ENCODE measurements around the gene CADM1. TPM values are rescaled to one million over a fixed set of nuclear protein-coding genes. Genes with fewer than 3 reads are reported as not detected.

The CADM1 gene
- total RNA-seq, 1 experiment from 2014 or later: 0.79 TPM

- Histone ChIP-seq H3K79me2 (ENCODE audit: insufficient read depth, low read length) (no peaks in the 10 kb centered on the region), H3K27ac (ENCODE audit: low read depth, low read length) (no peak overlapping the region), H3K36me3 (ENCODE audit: control insufficient read depth in 1 of 2, insufficient read depth in 2 of 2, low read length in 2 of 2) (no peaks in the 10 kb centered on the region), H4K20me1 (ENCODE audit: insufficient read depth) (no peaks in the 10 kb centered on the region), H3K4me2 (ENCODE audit: low read length) (no peak overlapping the region), H3K9me3 (ENCODE audit: control insufficient read depth in 1 of 2, insufficient read depth in 1 of 2, low read depth in 1 of 2, low read length in 2 of 2) (peaks cover 0 to 3% of the 10 kb centered on the region in 2 experiments; a peak in 2 of 4 replicates), H3K9ac (ENCODE audit: low read length) (no peak overlapping the region), H3K27me3 (ENCODE audit: insufficient read depth, low read length) (no peaks in the 10 kb centered on the region), H3K4me1 (ENCODE audit: control insufficient read depth in 1 of 2, insufficient read depth in 2 of 2, low read length in 2 of 2) (no peaks in the 10 kb centered on the region), H3K9me2 (ENCODE audit: insufficient read depth) (no peaks in the 10 kb centered on the region), H3K4me3 (replicated peaks in 1 of 2; ENCODE audit: low read depth in 1 of 2, low read length in 2 of 2) (no peak overlapping the region), H2AFZ (ENCODE audit: low read depth, low read length, poor library complexity, severe bottlenecking) (no peak overlapping the region)
- no TSS peak for BruUV-seq (replicated peaks)
- ATAC-seq (no peak), DNase-seq (ENCODE audit: low read depth, low spot score) (no peak)
- no peak for TF ChIP-seq SIN3A (IDR thresholded peaks at IDR 0.05; ENCODE audit: low read depth)
- no peak for TF ChIP-seq ATF3 (IDR thresholded peaks at IDR 0.05)
- TF ChIP-seq, protein P1, sequence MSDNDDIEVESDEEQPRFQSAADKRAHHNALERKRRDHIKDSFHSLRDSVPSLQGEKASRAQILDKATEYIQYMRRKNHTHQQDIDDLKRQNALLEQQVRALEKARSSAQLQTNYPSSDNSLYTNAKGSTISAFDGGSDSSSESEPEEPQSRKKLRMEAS (IDR thresholded peaks at IDR 0.05): no peak
- no peak for TF ChIP-seq FOSL1 (IDR thresholded peaks at IDR 0.05; ENCODE audit: low read depth)
- TF ChIP-seq CTCF (IDR thresholded peaks at IDR 0.05 in 2 of 3, conservative IDR thresholded peaks at IDR 0.05 in 1 of 3; ENCODE audit: borderline replicate concordance in 1 of 3, insufficient read depth in 1 of 3, low read depth in 2 of 3, low read length in 2 of 3): no peak
- intact Hi-C loops (cut with micrococcal nuclease): no loop called here
- POLR2A ChIA-PET: no interaction called here
- CTCF ChIA-PET: no interaction called here
- RAD21 ChIA-PET (ENCODE audit: low non-redundant PET in 1 of 2, low total read pairs in 2 of 2, uncharacterized antibody in 2 of 2, unreplicated experiment in 2 of 2): no interaction called here
Measured at GRCh38 chr11:115238086-115238485, 266.1 kb downstream of the CADM1 start.

- RAD21 ChIA-PET (ENCODE audit: low non-redundant PET in 1 of 2, low total read pairs in 2 of 2, uncharacterized antibody in 2 of 2, unreplicated experiment in 2 of 2): no interaction called here
- no peaks in the 10 kb centered on the region for H3K36me3 ChIP-seq (ENCODE audit: control insufficient read depth in 1 of 2, insufficient read depth in 2 of 2, low read length in 2 of 2)
- no peak for DNase-seq (ENCODE audit: low read depth, low spot score)
- no TSS peak for BruUV-seq (replicated peaks)
- H3K27me3 ChIP-seq (ENCODE audit: insufficient read depth, low read length): no peaks in the 10 kb centered on the region
- no peak overlapping the region for H3K4me3 ChIP-seq (replicated peaks in 1 of 2; ENCODE audit: low read depth in 1 of 2, low read length in 2 of 2)
- H3K9me3 ChIP-seq (ENCODE audit: control insufficient read depth in 1 of 2, insufficient read depth in 1 of 2, low read depth in 1 of 2, low read length in 2 of 2): peaks cover 0 to 3% of the 10 kb centered on the region in 2 experiments; a peak in 2 of 4 replicates
- intact Hi-C loops (cut with micrococcal nuclease): no loop called here
- TF ChIP-seq CBX3 (IDR thresholded peaks at IDR 0.05; ENCODE audit: low read depth) (no peak), EZH2phosphoT487 (IDR thresholded peaks at IDR 0.05; ENCODE audit: borderline replicate concordance) (no peak), ATF3 (IDR thresholded peaks at IDR 0.05) (no peak), POLR2A (IDR thresholded peaks at IDR 0.05; ENCODE audit: borderline replicate concordance, extremely low read depth, insufficient read depth, insufficient read length) (no peak), EGR1 (IDR thresholded peaks at IDR 0.05; ENCODE audit: low read depth) (no peak)
- no peak overlapping the region for H2AFZ ChIP-seq (ENCODE audit: low read depth, low read length, poor library complexity, severe bottlenecking)
- POLR2A ChIA-PET: no interaction called here
- H3K9me2 ChIP-seq (ENCODE audit: insufficient read depth): no peaks in the 10 kb centered on the region
- no peaks in the 10 kb centered on the region for H3K79me2 ChIP-seq (ENCODE audit: insufficient read depth, low read length)
- H3K27ac ChIP-seq (ENCODE audit: low read depth, low read length): no peak overlapping the region
- no peaks in the 10 kb centered on the region for H4K20me1 ChIP-seq (ENCODE audit: insufficient read depth)
- CTCF ChIA-PET: no interaction called here
- no peaks in the 10 kb centered on the region for H3K4me1 ChIP-seq (ENCODE audit: control insufficient read depth in 1 of 2, insufficient read depth in 2 of 2, low read length in 2 of 2)
- no peak overlapping the region for H3K9ac ChIP-seq (ENCODE audit: low read length)
- H3K4me2 ChIP-seq (ENCODE audit: low read length): no peak overlapping the region
- ATAC-seq: no peak
Measured at GRCh38 chr11:115237578-115237977, 266.6 kb downstream of the CADM1 start.

All from HCT116 (cell line).